Duodenal mucosa (tissue), 2 donors: ENCODE results near the gene USP3.

Experiments
- H3K27ac ChIP-seq: one replicate; pipeline ENCODE4 v1.7.0; 2013; ENCODE audit warnings: low read depth, low read length
- H3K27me3 ChIP-seq, 2 donors: one replicate each; pipeline ENCODE4 v1.7.0; 2013; ENCODE audit warnings: low read length in 2 of 2, control low read depth in 1 of 2; ENCODE audit not compliant: insufficient read depth in 2 of 2, control insufficient read depth in 1 of 2
- H3K36me3 ChIP-seq, 2 donors: one replicate each; pipeline ENCODE4 v1.7.0; 2013; ENCODE audit warnings: low read length in 2 of 2, control low read depth in 1 of 2; ENCODE audit not compliant: insufficient read depth in 2 of 2, control insufficient read depth in 1 of 2
- H3K4me1 ChIP-seq, 2 donors: one replicate each; pipeline ENCODE4 v1.7.0; 2013; ENCODE audit warnings: low read length in 2 of 2, control low read depth in 1 of 2; ENCODE audit not compliant: insufficient read depth in 2 of 2, control insufficient read depth in 1 of 2
- H3K4me3 ChIP-seq, 2 donors: one replicate each; pipeline ENCODE4 v1.7.0; 2013; ENCODE audit warnings: low read length in 2 of 2, low read depth in 1 of 2
- H3K9ac ChIP-seq, 2 donors: one replicate each; pipeline ENCODE4 v1.7.0; 2013; ENCODE audit warnings: low read length in 2 of 2, low read depth in 1 of 2
- H3K9me3 ChIP-seq, 2 donors: one replicate each; pipeline ENCODE4 v1.7.0; 2013; ENCODE audit warnings: low read length in 2 of 2, control low read depth in 1 of 2; ENCODE audit not compliant: control insufficient read depth in 1 of 2

The USP3 gene

DNA sequence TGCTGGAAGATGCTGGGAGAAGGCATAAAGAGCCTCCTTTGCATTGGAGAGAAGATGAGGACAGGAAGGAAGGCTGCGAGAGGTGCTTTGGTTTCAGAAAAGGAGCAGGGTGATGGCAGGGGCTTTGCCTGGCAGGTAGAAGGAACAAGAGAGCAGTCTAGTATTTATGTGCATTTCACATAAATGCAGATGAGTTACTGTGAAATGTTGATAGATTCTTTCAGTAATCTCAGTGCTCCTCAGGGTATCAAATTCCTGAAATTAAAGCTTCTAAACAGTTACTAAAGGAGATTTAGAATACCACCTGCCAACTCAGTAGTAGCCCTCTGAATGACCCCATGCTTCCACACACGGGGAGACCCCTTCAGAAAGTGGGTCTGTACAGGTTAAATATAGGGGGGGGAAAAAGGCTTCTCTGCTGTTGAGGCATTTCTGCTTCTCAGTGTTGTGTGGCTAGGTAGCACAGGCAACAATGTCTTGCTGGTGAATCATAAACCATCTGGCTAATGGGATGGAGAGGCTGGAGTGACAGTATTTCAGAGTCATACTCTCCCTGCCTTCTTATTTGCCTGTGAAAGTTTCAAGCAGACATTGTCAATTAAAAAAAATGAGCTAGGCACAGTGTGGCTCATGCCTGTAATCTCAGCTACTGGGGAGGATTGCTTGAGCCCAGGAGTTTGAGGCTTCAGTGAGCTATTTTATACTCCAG lies 78.5 kb downstream of the USP3 start:
- no peak overlapping the region for H3K9ac ChIP-seq
- no peaks in the 10 kb centered on the region for H3K27me3 ChIP-seq
- H3K4me1 ChIP-seq, result no peaks in the 10 kb centered on the region
- H3K4me3 ChIP-seq, result no peak overlapping the region
- H3K9me3 ChIP-seq, result no peaks in the 10 kb centered on the region
- peaks cover 13 to 35% of the 10 kb centered on the region in 2 donors for H3K36me3 ChIP-seq
- H3K27ac ChIP-seq, result no peak overlapping the region

DNA sequence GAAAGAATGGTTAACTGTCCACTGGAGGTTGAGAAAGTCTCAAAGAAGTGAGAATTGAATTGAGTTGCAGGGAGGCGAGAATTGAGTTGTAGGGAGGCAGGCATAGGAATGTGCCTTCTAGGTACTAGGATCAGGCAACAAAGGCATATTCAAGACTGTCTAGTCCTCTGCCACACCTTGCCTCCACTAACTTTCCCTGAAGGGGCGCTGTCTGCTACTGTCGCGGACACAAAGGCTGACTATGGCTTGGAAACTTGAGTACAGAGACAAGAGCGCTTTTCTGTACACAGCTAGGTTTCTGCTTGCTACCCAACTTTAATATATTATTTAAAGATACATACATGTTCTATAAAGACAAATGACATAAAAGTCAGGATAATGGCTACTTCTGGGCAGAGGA lies 82.4 kb downstream of the USP3 start:
- Histone ChIP-seq H3K9ac (no peak overlapping the region), H3K36me3 (peaks cover 40 to 66% of the 10 kb centered on the region in 2 donors), H3K4me3 (no peak overlapping the region), H3K4me1 (no peaks in the 10 kb centered on the region), H3K27ac (no peak overlapping the region), H3K9me3 (no peaks in the 10 kb centered on the region), H3K27me3 (no peaks in the 10 kb centered on the region)

DNA sequence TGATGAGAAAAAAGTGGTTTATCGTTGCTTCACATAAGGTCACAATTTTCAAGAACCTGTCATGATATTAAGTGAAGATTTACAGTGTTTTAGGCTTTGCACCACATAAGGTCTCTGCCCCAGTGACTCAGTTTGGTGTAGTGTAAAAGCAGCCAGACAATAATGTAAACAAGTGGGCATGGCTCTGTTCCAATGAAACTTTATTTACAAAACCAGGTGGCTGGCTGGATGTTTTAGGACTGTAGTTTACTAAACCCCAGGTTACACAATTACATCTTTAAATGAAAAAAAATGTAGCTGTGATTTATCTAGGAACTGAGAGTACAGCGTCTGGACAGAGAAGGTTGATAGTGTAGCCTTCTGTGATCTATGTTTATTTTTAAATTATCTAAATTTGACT lies 83.1 kb downstream of the USP3 start:
- Histone ChIP-seq H3K9me3 (no peaks in the 10 kb centered on the region), H3K9ac (no peak overlapping the region), H3K4me3 (no peak overlapping the region), H3K27ac (no peak overlapping the region), H3K4me1 (no peaks in the 10 kb centered on the region), H3K36me3 (peaks cover 40 to 63% of the 10 kb centered on the region in 2 donors), H3K27me3 (no peaks in the 10 kb centered on the region)

DNA sequence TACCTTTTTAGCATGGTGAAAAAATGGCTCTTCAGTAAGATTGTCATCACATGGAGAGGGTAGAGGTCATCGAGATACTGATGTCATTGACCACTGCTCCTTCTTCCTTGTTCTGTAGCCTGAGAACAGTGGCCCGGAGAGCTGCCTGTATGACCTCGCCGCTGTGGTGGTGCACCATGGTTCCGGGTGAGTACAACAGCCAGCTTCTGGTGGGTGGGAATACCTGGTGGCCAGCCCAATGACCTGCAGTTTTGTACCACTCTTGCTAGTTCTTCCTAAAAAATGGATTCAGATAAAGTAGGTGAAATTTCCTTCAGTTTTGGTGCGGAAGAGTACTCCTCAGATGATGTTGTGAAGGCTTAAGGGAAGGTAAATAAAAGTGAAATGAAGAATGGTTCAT lies 84.4 kb downstream of the USP3 start:
- Histone ChIP-seq H3K4me3 (no peak overlapping the region), H3K9me3 (no peaks in the 10 kb centered on the region)

DNA sequence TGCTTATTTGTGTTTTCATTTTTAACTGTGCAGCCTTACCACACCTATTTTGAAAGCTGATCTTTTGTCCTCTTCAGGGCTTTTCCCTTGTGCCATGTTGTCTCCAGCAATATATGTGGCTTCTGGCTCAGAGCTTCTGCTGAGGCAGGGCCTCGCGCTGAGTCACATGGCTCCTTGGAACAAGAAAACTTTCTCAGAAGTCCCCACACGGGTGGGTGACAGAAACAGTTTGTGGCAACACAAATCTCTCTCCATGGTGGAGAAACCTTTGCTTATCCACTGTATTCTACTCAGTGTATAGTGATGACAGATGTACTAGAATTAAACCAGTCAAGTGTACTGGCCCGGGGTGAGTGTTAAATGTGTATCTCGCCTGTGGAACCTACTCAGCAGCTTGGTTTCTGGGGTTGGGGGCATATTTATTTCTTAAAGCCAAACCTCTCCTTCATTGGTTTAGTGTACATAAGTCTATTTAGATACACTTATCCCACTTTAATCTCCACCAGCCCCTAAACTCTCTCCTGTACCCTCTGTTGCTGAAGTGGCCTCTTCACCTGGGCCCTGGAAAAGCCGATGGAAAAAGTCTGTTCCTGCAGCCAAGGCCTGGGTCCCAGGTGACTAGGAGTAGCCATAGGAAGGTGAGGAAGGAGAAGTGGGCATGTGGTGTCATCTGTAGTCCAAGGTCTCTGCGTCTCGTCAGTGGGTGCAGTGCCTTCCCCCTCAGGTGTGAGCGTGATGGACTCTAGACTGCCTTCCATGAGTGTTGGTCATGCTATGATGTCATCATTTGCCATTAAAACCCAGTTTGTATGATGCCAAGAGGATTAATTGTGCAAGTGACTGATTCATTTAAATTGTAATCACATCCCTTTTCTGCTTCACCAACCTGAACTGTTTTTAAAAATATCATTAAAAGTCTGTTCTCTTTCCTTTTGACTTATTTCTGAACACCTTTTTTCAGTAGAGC lies 89.6 kb downstream of the USP3 start:
- H3K4me3 ChIP-seq, result no peak overlapping the region
- H3K27me3 ChIP-seq, result no peaks in the 10 kb centered on the region
- H3K27ac ChIP-seq, result no peak overlapping the region
- H3K4me1 ChIP-seq, result peaks cover 30 to 32% of the 10 kb centered on the region in 2 donors
- H3K9me3 ChIP-seq, result no peaks in the 10 kb centered on the region
- H3K9ac ChIP-seq, result no peak overlapping the region
- peaks cover 20 to 50% of the 10 kb centered on the region in 2 donors for H3K36me3 ChIP-seq

More for the DNA sequence above, 84.4 kb downstream of the USP3 start:
- Histone ChIP-seq H3K4me1 (no peaks in the 10 kb centered on the region), H3K27me3 (no peaks in the 10 kb centered on the region), H3K27ac (no peak overlapping the region), H3K9ac (no peak overlapping the region), H3K36me3 (peaks cover 40 to 63% of the 10 kb centered on the region in 2 donors)

DNA sequence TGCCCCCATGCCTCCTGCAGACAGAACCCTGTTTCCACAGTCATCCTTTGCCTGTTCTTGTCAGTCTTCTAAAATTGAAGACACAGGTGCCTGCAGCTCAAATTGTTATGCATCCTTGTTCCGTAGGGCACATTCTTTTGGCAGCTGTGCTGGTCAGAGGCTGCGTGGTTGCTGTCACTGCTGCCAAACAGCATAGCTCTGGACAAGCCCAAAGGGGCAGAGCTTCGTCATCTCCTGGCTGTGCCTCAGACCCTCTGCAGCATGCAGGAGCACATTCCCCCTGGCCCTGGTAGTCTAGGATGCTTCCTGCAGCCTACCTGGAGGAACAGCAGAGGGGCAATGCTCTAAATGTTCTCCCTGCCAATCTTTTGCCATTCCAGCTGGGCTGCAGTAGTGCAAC lies 90.7 kb downstream of the USP3 start:
- Histone ChIP-seq H3K27me3 (no peaks in the 10 kb centered on the region), H3K9ac (no peak overlapping the region), H3K4me1 (peaks cover 33 to 43% of the 10 kb centered on the region in 2 donors), H3K4me3 (no peak overlapping the region), H3K27ac (no peak overlapping the region), H3K36me3 (peaks cover 14 to 39% of the 10 kb centered on the region in 2 donors), H3K9me3 (no peaks in the 10 kb centered on the region)

DNA sequence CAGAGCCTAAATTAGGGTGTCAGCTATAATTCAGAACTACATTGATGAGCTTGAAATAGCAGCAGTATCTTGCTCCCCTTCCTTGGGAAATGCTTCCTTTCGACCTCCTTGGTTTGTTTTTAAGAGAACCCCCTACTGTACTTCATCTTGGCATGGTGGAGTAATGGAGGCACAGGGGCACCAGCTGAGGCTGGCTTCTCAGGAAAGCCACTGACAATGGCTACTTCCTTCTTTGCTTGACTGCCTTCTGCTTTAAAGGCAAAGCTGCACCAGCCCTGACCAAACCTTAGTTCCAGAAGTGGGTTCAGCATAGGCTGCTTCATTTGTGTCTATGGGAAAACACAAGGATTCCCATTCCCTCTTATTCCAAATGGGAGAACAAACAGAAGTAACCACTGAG lies 91.3 kb downstream of the USP3 start:
- no peak overlapping the region for H3K9ac ChIP-seq
- H3K27me3 ChIP-seq, result no peaks in the 10 kb centered on the region
- H3K27ac ChIP-seq, result no peak overlapping the region
- H3K36me3 ChIP-seq, result peaks cover 12 to 33% of the 10 kb centered on the region in 2 donors
- H3K4me3 ChIP-seq, result no peak overlapping the region
- H3K4me1 ChIP-seq, result peaks cover 33 to 46% of the 10 kb centered on the region in 2 donors
- H3K9me3 ChIP-seq, result no peaks in the 10 kb centered on the region

DNA sequence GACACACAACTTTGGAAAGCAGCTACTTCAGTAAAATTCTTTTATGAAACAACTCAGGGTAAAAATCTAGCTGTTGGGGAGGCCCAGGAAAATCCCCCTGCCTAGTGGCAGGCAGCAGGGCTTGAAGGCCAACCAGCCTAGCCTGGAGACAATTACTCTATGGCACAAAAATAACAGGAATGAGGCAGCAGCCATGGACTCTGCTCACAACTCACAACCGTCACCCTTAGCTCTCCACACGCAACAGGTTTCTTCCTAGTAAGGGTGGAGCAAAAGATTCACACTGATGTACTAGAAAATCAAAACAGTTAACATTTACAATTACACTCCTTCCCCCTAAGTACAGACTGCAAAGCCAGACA lies 92.3 kb downstream of the USP3 start:
- H3K27me3 ChIP-seq, result no peaks in the 10 kb centered on the region
- H3K27ac ChIP-seq, result no peak overlapping the region
- H3K36me3 ChIP-seq, result peaks cover 4 to 24% of the 10 kb centered on the region in 2 donors
- no peak overlapping the region for H3K9ac ChIP-seq
- H3K4me3 ChIP-seq, result no peak overlapping the region
- peaks cover 33 to 46% of the 10 kb centered on the region in 2 donors for H3K4me1 ChIP-seq
- no peaks in the 10 kb centered on the region for H3K9me3 ChIP-seq

DNA sequence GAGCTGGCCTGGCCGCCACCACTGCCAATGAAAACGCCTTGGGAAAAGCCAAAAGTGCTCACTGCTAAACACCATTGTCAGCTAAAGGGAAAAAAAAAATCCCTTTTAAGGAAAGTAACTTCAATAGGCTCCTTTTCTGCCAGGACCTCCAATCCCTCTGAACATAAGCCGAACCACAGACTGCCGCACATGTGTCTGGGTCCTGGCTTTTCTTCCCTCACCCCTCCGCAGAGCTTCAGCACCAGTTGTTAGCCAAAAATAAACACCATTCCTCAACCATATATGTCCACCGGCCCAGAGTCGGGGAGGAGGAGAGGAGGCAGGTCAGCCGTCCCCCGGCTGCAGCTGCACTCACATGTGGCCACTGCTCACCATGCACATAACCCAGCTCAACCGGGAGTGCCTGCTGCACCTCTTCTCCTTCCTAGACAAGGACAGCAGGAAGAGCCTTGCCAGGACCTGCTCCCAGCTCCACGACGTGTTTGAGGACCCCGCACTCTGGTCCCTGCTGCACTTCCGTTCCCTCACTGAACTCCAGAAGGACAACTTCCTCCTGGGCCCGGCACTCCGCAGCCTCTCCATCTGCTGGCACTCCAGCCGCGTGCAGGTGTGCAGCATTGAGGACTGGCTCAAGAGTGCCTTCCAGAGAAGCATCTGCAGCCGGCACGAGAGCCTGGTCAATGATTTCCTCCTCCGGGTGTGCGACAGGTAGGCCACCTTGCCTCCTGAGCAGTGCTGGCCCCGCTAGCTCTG lies 92.8 kb downstream of the USP3 start, which contains the start of gene FBXL22:
FBXL22 (plus strand) TSS at position 350 of the 753 bp plus-strand sequence; CDS start at position 356, 6 bp downstream.
- peak within 1 kb of the TSS; percentile 20 to 39 for H3K9ac ChIP-seq
- peak within 1 kb of the TSS; percentile 49 for H3K27ac ChIP-seq
- H3K27me3 ChIP-seq, result no peaks in the 10 kb centered on the region
- no peaks in the 10 kb centered on the region for H3K9me3 ChIP-seq
- peaks cover 33 to 46% of the 10 kb centered on the region in 2 donors for H3K4me1 ChIP-seq
- H3K4me3 ChIP-seq, result peak within 1 kb of the TSS; percentile 32 to 50
- H3K36me3 ChIP-seq, result peaks cover 4 to 22% of the 10 kb centered on the region in 2 donors
